Karpas-422 (cell line): ENCODE measurements around the gene CENPM. TPM values are rescaled to one million over a fixed set of nuclear protein-coding genes. Genes with fewer than 3 reads are reported as not detected.

Experiments
- DNase-seq: peaks from one replicate; pipeline ENCODE4 v3.0.0-alpha.2; 2015
- H2AFZ ChIP-seq: fragments of 200-600 bp; sonication (generic); 2 replicates; pipeline ENCODE4 v1.6.1; 2014; ENCODE audit warnings: antibody characterized with exemption, low read length, mixed read lengths
- H3K27ac ChIP-seq: fragments of 200-600 bp; sonication (generic); 2 replicates; pipeline ENCODE4 v1.5.1; 2014; ENCODE audit warnings: mild to moderate bottlenecking, low read length, moderate library complexity
- H3K27me3 ChIP-seq: fragments of 200-600 bp; sonication (generic); 2 replicates; pipeline ENCODE4 v1.6.1; 2014; ENCODE audit warnings: low read length, mixed read lengths
- H3K36me3 ChIP-seq: fragments of 200-600 bp; sonication (generic); 2 replicates; pipeline ENCODE4 v1.6.1; 2014; ENCODE audit warnings: low read length, mixed read lengths; ENCODE audit not compliant: insufficient read depth
- H3K4me1 ChIP-seq: fragments of 200-600 bp; sonication (generic); 2 replicates; pipeline ENCODE4 v1.6.1; 2014; ENCODE audit warnings: mild to moderate bottlenecking, low read length, mixed read lengths
- H3K4me2 ChIP-seq: fragments of 200-600 bp; sonication (generic); 2 replicates; pipeline ENCODE4 v1.6.1; 2014; ENCODE audit warnings: low read length, low read depth, mild to moderate bottlenecking; ENCODE audit not compliant: poor library complexity, severe bottlenecking
- H3K4me3 ChIP-seq: fragments of 200-600 bp; sonication (generic); 2 replicates; pipeline ENCODE4 v1.5.1; 2014; ENCODE audit warnings: mild to moderate bottlenecking, antibody characterized with exemption, low read length, mixed read lengths
- H3K79me2 ChIP-seq: fragments of 200-600 bp; sonication (generic); 2 replicates; pipeline ENCODE4 v1.6.1; 2014; ENCODE audit warnings: mild to moderate bottlenecking, low read length, mixed read lengths
- H3K9ac ChIP-seq: fragments of 200-600 bp; sonication (generic); 2 replicates; pipeline ENCODE4 v1.6.0; 2014; ENCODE audit warnings: low read length
- H3K9me2 ChIP-seq: fragments of 200-600 bp; sonication (generic), shearing (Covaris generic); replicated peaks from 2 replicates; pipeline ENCODE4 v1.6.0; 2014; ENCODE audit warnings: mild to moderate bottlenecking, low read length, moderate library complexity; ENCODE audit not compliant: insufficient read depth
- H3K9me3 ChIP-seq: fragments of 300-700, 200-600 bp; sonication (generic); 2 replicates; pipeline ENCODE4 v1.6.1; 2014; ENCODE audit warnings: low read length, mixed read lengths
- H4K20me1 ChIP-seq: fragments of 200-600 bp; sonication (generic); 2 replicates; pipeline ENCODE4 v1.6.1; 2014; ENCODE audit warnings: mild to moderate bottlenecking, antibody characterized with exemption, low read length, low read depth; ENCODE audit not compliant: insufficient read depth
- total RNA-seq: library from RNA; depleted of rRNA; stranded (reverse); fragments of >200 nt; shearing (Covaris generic); gene quantifications from 2 replicates; pipeline ENCODE4 v1.2.3, GENCODE V29; 2014; ENCODE audit warnings: low replicate concordance; rRNA removed

Gene CENPM
- total RNA-seq, result 83.8 and 108 TPM in 2 replicates

- Histone ChIP-seq H3K4me2 (peak within 1 kb of the TSS; percentile 88), H3K4me3 (peak within 1 kb of the TSS; percentile 91), H3K9ac (peak within 1 kb of the TSS; percentile 91), H3K9me2 (no peaks in the 10 kb centered on the region), H3K36me3 (peaks cover 20% of the 10 kb centered on the region), H3K9me3 (no peaks in the 10 kb centered on the region), H2AFZ (no peak within 1 kb of the TSS), H3K27ac (peak within 1 kb of the TSS; percentile 99), H3K79me2 (peaks cover 19% of the 10 kb centered on the region), H3K4me1 (peaks cover 77% of the 10 kb centered on the region), H4K20me1 (no peaks in the 10 kb centered on the region), H3K27me3 (no peaks in the 10 kb centered on the region)
- DNase-seq, result peak; percentile 98
Measured at GRCh38 chr22:41946629-41947423, at the start of gene CENPM. Gene CENPM (minus strand): TSS chr22:41947152. CDS start chr22:41947076, 76 bp downstream.

GRCh38 chr22:41995211-41995610 is 48.3 kb upstream of the CENPM start:
- H3K9me3 ChIP-seq, result no peaks in the 10 kb centered on the region
- no peak overlapping the region for H3K9ac ChIP-seq
- no peaks in the 10 kb centered on the region for H4K20me1 ChIP-seq
- no peaks in the 10 kb centered on the region for H3K27me3 ChIP-seq
- no peak overlapping the region for H3K27ac ChIP-seq
- no peak overlapping the region for H3K4me3 ChIP-seq
- DNase-seq, result no peak
- H3K4me1 ChIP-seq, result peaks cover 16% of the 10 kb centered on the region
- H3K4me2 ChIP-seq, result no peak overlapping the region
- H3K9me2 ChIP-seq, result no peaks in the 10 kb centered on the region; the same call in 1 of the 2 replicates
- H3K79me2 ChIP-seq, result no peaks in the 10 kb centered on the region
- H2AFZ ChIP-seq, result no peak overlapping the region
- no peaks in the 10 kb centered on the region for H3K36me3 ChIP-seq

- no peaks in the 10 kb centered on the region for H3K27me3 ChIP-seq
- no peak overlapping the region for H3K27ac ChIP-seq
- H3K79me2 ChIP-seq, result no peaks in the 10 kb centered on the region
- no peaks in the 10 kb centered on the region for H3K36me3 ChIP-seq
- H3K4me2 ChIP-seq, result no peak overlapping the region
- no peak overlapping the region for H3K9ac ChIP-seq
- no peak overlapping the region for H3K4me3 ChIP-seq
- no peak for DNase-seq
- H3K9me3 ChIP-seq, result no peaks in the 10 kb centered on the region
- H3K9me2 ChIP-seq, result no peaks in the 10 kb centered on the region
- no peaks in the 10 kb centered on the region for H3K4me1 ChIP-seq
- no peaks in the 10 kb centered on the region for H4K20me1 ChIP-seq
- H2AFZ ChIP-seq, result no peak overlapping the region
Measured at GRCh38 chr22:41992496-41992895, 45.5 kb upstream of the CENPM start.

- H2AFZ ChIP-seq, result no peak overlapping the region
- H3K27me3 ChIP-seq, result no peaks in the 10 kb centered on the region
- H3K36me3 ChIP-seq, result no peaks in the 10 kb centered on the region
- H3K4me1 ChIP-seq, result no peaks in the 10 kb centered on the region
- H3K9me2 ChIP-seq, result no peaks in the 10 kb centered on the region
- H4K20me1 ChIP-seq, result no peaks in the 10 kb centered on the region
- no peak for DNase-seq
- H3K9ac ChIP-seq, result no peak overlapping the region
- no peak overlapping the region for H3K4me2 ChIP-seq
- no peaks in the 10 kb centered on the region for H3K79me2 ChIP-seq
- no peaks in the 10 kb centered on the region for H3K9me3 ChIP-seq
- H3K4me3 ChIP-seq, result no peak overlapping the region
- no peak overlapping the region for H3K27ac ChIP-seq
Measured at GRCh38 chr22:41991111-41991510, 44.2 kb upstream of the CENPM start.

GRCh38 chr22:41989246-41989645 is 42.3 kb upstream of the CENPM start:
- DNase-seq, result no peak
- H3K27me3 ChIP-seq, result no peaks in the 10 kb centered on the region
- H3K79me2 ChIP-seq, result no peaks in the 10 kb centered on the region
- no peak overlapping the region for H3K9ac ChIP-seq
- no peaks in the 10 kb centered on the region for H3K36me3 ChIP-seq
- H3K9me3 ChIP-seq, result no peaks in the 10 kb centered on the region
- no peaks in the 10 kb centered on the region for H4K20me1 ChIP-seq
- no peaks in the 10 kb centered on the region for H3K9me2 ChIP-seq
- H3K27ac ChIP-seq, result no peak overlapping the region
- no peaks in the 10 kb centered on the region for H3K4me1 ChIP-seq
- no peak overlapping the region for H3K4me3 ChIP-seq
- H2AFZ ChIP-seq, result no peak overlapping the region
- no peak overlapping the region for H3K4me2 ChIP-seq

- Histone ChIP-seq H3K9ac (no peak overlapping the region), H3K9me3 (no peaks in the 10 kb centered on the region), H3K4me3 (no peak overlapping the region), H3K36me3 (no peaks in the 10 kb centered on the region), H3K27me3 (no peaks in the 10 kb centered on the region), H3K9me2 (no peaks in the 10 kb centered on the region), H4K20me1 (no peaks in the 10 kb centered on the region), H3K79me2 (no peaks in the 10 kb centered on the region), H3K4me2 (no peak overlapping the region), H3K27ac (no peak overlapping the region), H3K4me1 (no peaks in the 10 kb centered on the region), H2AFZ (no peak overlapping the region)
- DNase-seq, result no peak
Measured at GRCh38 chr22:41987276-41987675, 40.3 kb upstream of the CENPM start.

- Histone ChIP-seq H3K4me3 (no peak overlapping the region), H3K4me2 (no peak overlapping the region), H3K4me1 (no peaks in the 10 kb centered on the region)
Measured at GRCh38 chr22:41983513-41984405, 36.8 kb upstream of the CENPM start.

GRCh38 chr22:41982865-41983264 is 35.9 kb upstream of the CENPM start:
- Histone ChIP-seq H3K4me3 (no peak overlapping the region), H3K27ac (no peak overlapping the region), H3K9ac (no peak overlapping the region), H3K79me2 (no peaks in the 10 kb centered on the region), H3K4me1 (no peaks in the 10 kb centered on the region), H3K9me3 (no peaks in the 10 kb centered on the region), H3K36me3 (no peaks in the 10 kb centered on the region), H3K27me3 (no peaks in the 10 kb centered on the region), H2AFZ (no peak overlapping the region), H3K9me2 (no peaks in the 10 kb centered on the region), H4K20me1 (no peaks in the 10 kb centered on the region), H3K4me2 (no peak overlapping the region)
- DNase-seq, result no peak

More at GRCh38 chr22:41983513-41984405, 36.8 kb upstream of the CENPM start:
- H3K9ac ChIP-seq, result no peak overlapping the region
- no peaks in the 10 kb centered on the region for H3K79me2 ChIP-seq
- H3K27ac ChIP-seq, result no peak overlapping the region
- H2AFZ ChIP-seq, result no peak overlapping the region
- no peaks in the 10 kb centered on the region for H3K36me3 ChIP-seq
- H3K9me2 ChIP-seq, result no peaks in the 10 kb centered on the region
- H3K9me3 ChIP-seq, result no peaks in the 10 kb centered on the region
- no peaks in the 10 kb centered on the region for H4K20me1 ChIP-seq
- DNase-seq, result no peak
- H3K27me3 ChIP-seq, result no peaks in the 10 kb centered on the region
